C4-2B (cell line): ENCODE measurements around the gene UBE2Q2.

Source experiments
- ZFX ChIP-seq: fragments of 450-650 bp; IDR thresholded peaks from 2 replicates; pipeline ENCODE4 v1.6.1; 2017
- TF ChIP-seq, protein P1 (sequence below): fragments of 450-650 bp; conservative IDR thresholded peaks from 2 replicates; pipeline ENCODE4 v1.5.1; 2017; ENCODE audit warnings: mild to moderate bottlenecking

DNA sequence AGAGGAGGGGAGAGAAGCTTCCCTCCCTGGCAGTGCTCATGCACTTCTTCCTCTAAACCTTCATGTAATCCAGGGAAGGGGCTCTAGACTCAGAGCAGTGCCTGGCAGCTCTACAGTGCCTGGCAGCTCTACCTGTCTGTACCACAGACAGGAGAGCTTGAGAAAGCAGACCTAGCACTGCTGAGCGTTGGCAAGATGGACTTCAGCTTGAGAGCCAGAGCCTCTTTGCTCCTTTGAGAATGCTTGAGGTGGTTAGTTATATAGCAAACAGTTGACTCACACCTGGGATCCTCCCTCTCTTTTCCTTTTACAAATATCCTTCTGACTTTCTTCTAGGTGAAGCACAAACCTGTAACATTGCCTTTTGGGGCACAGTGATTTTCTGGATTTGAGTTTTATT lies 81.3 kb downstream of the UBE2Q2 start:
- TF ChIP-seq, protein P1, sequence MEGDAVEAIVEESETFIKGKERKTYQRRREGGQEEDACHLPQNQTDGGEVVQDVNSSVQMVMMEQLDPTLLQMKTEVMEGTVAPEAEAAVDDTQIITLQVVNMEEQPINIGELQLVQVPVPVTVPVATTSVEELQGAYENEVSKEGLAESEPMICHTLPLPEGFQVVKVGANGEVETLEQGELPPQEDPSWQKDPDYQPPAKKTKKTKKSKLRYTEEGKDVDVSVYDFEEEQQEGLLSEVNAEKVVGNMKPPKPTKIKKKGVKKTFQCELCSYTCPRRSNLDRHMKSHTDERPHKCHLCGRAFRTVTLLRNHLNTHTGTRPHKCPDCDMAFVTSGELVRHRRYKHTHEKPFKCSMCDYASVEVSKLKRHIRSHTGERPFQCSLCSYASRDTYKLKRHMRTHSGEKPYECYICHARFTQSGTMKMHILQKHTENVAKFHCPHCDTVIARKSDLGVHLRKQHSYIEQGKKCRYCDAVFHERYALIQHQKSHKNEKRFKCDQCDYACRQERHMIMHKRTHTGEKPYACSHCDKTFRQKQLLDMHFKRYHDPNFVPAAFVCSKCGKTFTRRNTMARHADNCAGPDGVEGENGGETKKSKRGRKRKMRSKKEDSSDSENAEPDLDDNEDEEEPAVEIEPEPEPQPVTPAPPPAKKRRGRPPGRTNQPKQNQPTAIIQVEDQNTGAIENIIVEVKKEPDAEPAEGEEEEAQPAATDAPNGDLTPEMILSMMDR: no peak
- no peak for TF ChIP-seq ZFX
